Measurements from ENCODE around the gene ACSM2B. TPM values are rescaled to one million over a fixed set of nuclear protein-coding genes. Genes with fewer than 3 reads are reported as not detected.
"Not testable (repeated sequence)": the region's sequence is repeated elsewhere in the genome, so short reads cannot be mapped to it uniquely, and the experiment has no call there.

The ACSM2B gene
- polyA plus RNA-seq, 4 donors, result 2.5 to 60.6 (median 45.6) TPM

- DNase-seq (ENCODE audit: low read depth in 4 of 4, low spot score in 3 of 4), result not testable (repeated sequence)
Measured at GRCh38 chr16:20595694-20596093, 19.5 kb upstream of the ACSM2B start.

- not testable (repeated sequence) for DNase-seq (ENCODE audit: low read depth in 4 of 4, low spot score in 3 of 4)
Measured at GRCh38 chr16:20595068-20595467, 18.9 kb upstream of the ACSM2B start.

- not testable (repeated sequence) for DNase-seq (ENCODE audit: low read depth in 4 of 4, low spot score in 3 of 4)
Measured at GRCh38 chr16:20592780-20593179, 16.6 kb upstream of the ACSM2B start.

GRCh38 chr16:20589486-20589885, 13.3 kb upstream of the ACSM2B start:
- DNase-seq (ENCODE audit: low read depth in 4 of 4, low spot score in 3 of 4), result not testable (repeated sequence)

- DNase-seq (ENCODE audit: low read depth in 4 of 4, low spot score in 3 of 4), result not testable (repeated sequence)
Measured at GRCh38 chr16:20587645-20588074, 11.5 kb upstream of the ACSM2B start.

- not testable (repeated sequence) for DNase-seq (ENCODE audit: low read depth in 4 of 4, low spot score in 3 of 4)
Measured at GRCh38 chr16:20586716-20587115, 10.5 kb upstream of the ACSM2B start.

- not testable (repeated sequence) for DNase-seq (ENCODE audit: low read depth in 4 of 4, low spot score in 3 of 4)
Measured at GRCh38 chr16:20586112-20586511, 9.9 kb upstream of the ACSM2B start.

GRCh38 chr16:20580487-20581259, 4.5 kb upstream of the ACSM2B start:
- DNase-seq (ENCODE audit: low read depth in 4 of 4, low spot score in 3 of 4), result not testable (repeated sequence)

GRCh38 chr16:20578091-20578490, 1.9 kb upstream of the ACSM2B start:
- not testable (repeated sequence) for DNase-seq (ENCODE audit: low read depth in 4 of 4, low spot score in 3 of 4)

- DNase-seq (ENCODE audit: low read depth in 4 of 4, low spot score in 3 of 4), result not testable (repeated sequence)
Measured at GRCh38 chr16:20569117-20569651, 7.0 kb downstream of the ACSM2B start.

GRCh38 chr16:20568404-20568803, 7.8 kb downstream of the ACSM2B start:
- no peak for DNase-seq (ENCODE audit: low read depth in 4 of 4, low spot score in 3 of 4)

GRCh38 chr16:20566864-20567263, 9.3 kb downstream of the ACSM2B start:
- no peak for DNase-seq (ENCODE audit: low read depth in 4 of 4, low spot score in 3 of 4)

GRCh38 chr16:20565334-20565733, 10.8 kb downstream of the ACSM2B start:
- DNase-seq (ENCODE audit: low read depth in 4 of 4, low spot score in 3 of 4), result not testable (repeated sequence)

GRCh38 chr16:20564218-20564617, 11.9 kb downstream of the ACSM2B start:
- DNase-seq (ENCODE audit: low read depth in 4 of 4, low spot score in 3 of 4), result not testable (repeated sequence)

GRCh38 chr16:20555628-20556027, 20.5 kb downstream of the ACSM2B start:
- DNase-seq (ENCODE audit: low read depth in 4 of 4, low spot score in 3 of 4), result not testable (repeated sequence)

GRCh38 chr16:20554689-20555088, 21.5 kb downstream of the ACSM2B start:
- DNase-seq (ENCODE audit: low read depth in 4 of 4, low spot score in 3 of 4), result not testable (repeated sequence)

- DNase-seq (ENCODE audit: low read depth in 4 of 4, low spot score in 3 of 4), result not testable (repeated sequence)
Measured at GRCh38 chr16:20553493-20553892, 22.7 kb downstream of the ACSM2B start.

- DNase-seq (ENCODE audit: low read depth in 4 of 4, low spot score in 3 of 4), result not testable (repeated sequence)
Measured at GRCh38 chr16:20546951-20547350, 29.2 kb downstream of the ACSM2B start.

- not testable (repeated sequence) for DNase-seq (ENCODE audit: low read depth in 4 of 4, low spot score in 3 of 4)
Measured at GRCh38 chr16:20546278-20546853, 29.8 kb downstream of the ACSM2B start.

GRCh38 chr16:20540603-20541316, 35.4 kb downstream of the ACSM2B start:
- DNase-seq (ENCODE audit: low read depth in 4 of 4, low spot score in 3 of 4), result not testable (repeated sequence)

- no peak for DNase-seq (ENCODE audit: low read depth in 4 of 4, low spot score in 3 of 4)
Measured at GRCh38 chr16:20538687-20539086, 37.5 kb downstream of the ACSM2B start.

Measured in left renal pelvis (tissue), 4 donors.